HepG2 (cell line): Measurements from ENCODE around the gene ANTXRL. TPM values are rescaled to one million over a fixed set of nuclear protein-coding genes. Genes with fewer than 3 reads are reported as not detected.
A peak's percentile ranks its signal among the peaks of the same experiment; 100 is the strongest.

Experiments
- ATAC-seq: fragments of 200-7000 bp; cut with Tn5 transposase; 3 replicates; pipeline ENCODE4 v1.9.1; 2020; ENCODE audit warnings: mild to moderate bottlenecking, moderate library complexity
- BruUV-seq: library from RNA; stranded (reverse); fragments of 400-500 nt; replicated peaks from 2 replicates; lab custom pipeline; 2021; lab: Mats Ljungman, UMichigan
- CTCF ChIA-PET: fragments of 300-600 bp; formaldehyde crosslinking; extraction: SDS; loops from one replicate; lab custom pipeline; 2021; ENCODE audit warnings: low total read pairs, inconsistent platforms, low intra/inter-chr PET ratio; lab: Yijun Ruan, JAX
- POLR2A ChIA-PET: fragments of 350-600 bp; sonication (Branson Sonifier 250); formaldehyde crosslinking; loops from one replicate; lab custom pipeline; 2020; ENCODE audit warnings: antibody characterized with exemption, inconsistent platforms; lab: Yijun Ruan, JAX
- DNase-seq: peaks from one replicate; pipeline ENCODE4 v3.0.0-alpha.2; 2015; ENCODE audit warnings: low spot score
- FAIRE-seq: peaks from 3 replicates; lab custom pipeline; 2011; peaks lifted over from hg19 to GRCh38; lab: Jason Lieb, UNC
- H2AFZ ChIP-seq: one replicate; pipeline ENCODE4 v1.6.1; 2011; ENCODE audit warnings: low read length, inconsistent platforms
- H3K27ac ChIP-seq: fragments of 300-600 bp; 3 replicates; pipeline ENCODE4 v1.8.0; 2011; ENCODE audit warnings: mixed run types, mild to moderate bottlenecking, mixed read lengths, low read length, inconsistent platforms; ENCODE audit not compliant: insufficient read depth; ENCODE audit errors: extremely low read length
- H3K27me3 ChIP-seq, 2 experiments: fragments of 200-600 bp in 1 of 2; 2 replicates in 1 of 2; 3 replicates in 1 of 2; pipeline versions ENCODE4 v1.6.0 to v1.8.0; 2011; ENCODE audit warnings: low read length in 2 of 2, mild to moderate bottlenecking in 2 of 2, moderate library complexity in 2 of 2, inconsistent platforms in 1 of 2; ENCODE audit not compliant: insufficient read depth in 2 of 2, control insufficient read depth in 1 of 2
- H3K36me3 ChIP-seq, 2 experiments: fragments of 200-600 bp in 1 of 2; replicated peaks in 1 of 2; 2 replicates in 1 of 2; 3 replicates in 1 of 2; pipeline versions ENCODE4 v1.5.1 to v1.8.0; 2011; ENCODE audit warnings: low read length in 2 of 2, inconsistent platforms in 1 of 2; ENCODE audit not compliant: insufficient read depth in 2 of 2, control insufficient read depth in 1 of 2
- H3K4me1 ChIP-seq: 2 replicates; pipeline ENCODE4 v1.5.1; 2012; ENCODE audit warnings: low read length, inconsistent platforms; ENCODE audit not compliant: insufficient read depth
- H3K4me2 ChIP-seq: 2 replicates; pipeline ENCODE4 v1.6.0; 2011; ENCODE audit warnings: low read depth, low read length, inconsistent platforms
- H3K4me3 ChIP-seq, 3 experiments: fragments of 200-600 bp in 1 of 3; sonication (generic), shearing (Covaris generic) in 1 of 3; replicated peaks in 1 of 3; 2 replicates each; pipeline ENCODE4 v1.5.1; 2011 to 2016; ENCODE audit warnings: low read length in 3 of 3, inconsistent platforms in 2 of 3, low read depth in 2 of 3, mild to moderate bottlenecking in 2 of 3, control low read depth in 1 of 3, mixed read lengths in 1 of 3; ENCODE audit not compliant: insufficient read depth in 1 of 3
- H3K79me2 ChIP-seq: one replicate; pipeline ENCODE4 v1.6.1; 2011; ENCODE audit warnings: low read length, inconsistent platforms; ENCODE audit not compliant: insufficient read depth
- H3K9ac ChIP-seq: 2 replicates; pipeline ENCODE4 v1.6.0; 2011; ENCODE audit warnings: mild to moderate bottlenecking, low read depth, low read length, inconsistent platforms; ENCODE audit not compliant: insufficient read depth
- H3K9me3 ChIP-seq: 2 replicates; pipeline ENCODE4 v1.5.1; 2012; ENCODE audit warnings: mild to moderate bottlenecking, low read length
- H4K20me1 ChIP-seq: 2 replicates; pipeline ENCODE4 v1.6.0; 2011; ENCODE audit warnings: inconsistent platforms, mild to moderate bottlenecking, low read length, moderate library complexity; ENCODE audit not compliant: insufficient read depth
- GTF2F1 ChIP-seq: fragments of 150-350 bp; IDR thresholded peaks from 2 replicates; pipeline ENCODE4 v1.6.1; 2014; ENCODE audit warnings: low read length
- GTF3A ChIP-seq: sonication (generic); formaldehyde crosslinking; conservative IDR thresholded peaks from 2 replicates; pipeline ENCODE4 v1.4.0; 2020; ENCODE audit warnings: mild to moderate bottlenecking, missing genetic modification reagents
- IKZF4 ChIP-seq: sonication (generic); formaldehyde crosslinking; IDR thresholded peaks from 2 replicates; pipeline ENCODE4 v1.5.1; 2020; ENCODE audit warnings: borderline replicate concordance, mild to moderate bottlenecking, low read depth, missing genetic modification reagents; ENCODE audit errors: not compliant biosample characterization
- RORA ChIP-seq: sonication (generic); formaldehyde crosslinking; IDR thresholded peaks from 2 replicates; pipeline ENCODE4 v1.5.0; 2020; ENCODE audit warnings: mild to moderate bottlenecking, missing genetic modification reagents, moderate library complexity
- ZNF138 ChIP-seq: sonication (generic); formaldehyde crosslinking; IDR thresholded peaks from 2 replicates; pipeline ENCODE4 v1.5.0; 2020; ENCODE audit warnings: mild to moderate bottlenecking, low read depth, missing genetic modification reagents
- ZNF264 ChIP-seq: sonication (generic); formaldehyde crosslinking; IDR thresholded peaks from 2 replicates; pipeline ENCODE4 v1.4.0; 2020; ENCODE audit warnings: missing genetic modification reagents
- ZNF430 ChIP-seq: sonication (generic); formaldehyde crosslinking; IDR thresholded peaks from 2 replicates; pipeline ENCODE4 v1.9.0; 2021; ENCODE audit warnings: mild to moderate bottlenecking, missing genetic modification reagents
- ZNF496 ChIP-seq: sonication (generic); formaldehyde crosslinking; IDR thresholded peaks from 2 replicates; pipeline ENCODE4 v1.8.1; 2023; ENCODE audit warnings: mild to moderate bottlenecking, moderate library complexity, missing genetic modification reagents; ENCODE audit not compliant: insufficient replicate concordance
- WGBS: methylation state at CpG from one replicate; pipeline ENCODE4 v1.1.6; 2017; ENCODE audit warnings: low lambda C conversion rate; 5-methylcytosine and 5-hydroxymethylcytosine counted together
- in situ Hi-C: cut with HindIII; loops from 2 replicates; pipeline ENCODE4 v1.10.0; 2017; ENCODE audit warnings: low pct_unique_long_range_greater_than_20kb; ENCODE audit not compliant: extremely low pct_ligation_motif_present
- intact Hi-C: fragments of 100-400 bp; cut with micrococcal nuclease; formaldehyde crosslinking; loops from one replicate; pipeline ENCODE4 v1.10.0; 2022; ENCODE audit not compliant: unreplicated experiment
- polyA plus RNA-seq, 8 experiments: library from polyadenylated mRNA; depleted of rRNA in 3 of 8; stranded (reverse) in 7 of 8; unstranded in 1 of 8; fragments of >200 nt; fragmentation: Illumina TruSeq in 4 of 8; extraction: Trizol in 4 of 8; gene quantifications; 2 replicates each; pipeline versions ENCODE4 v1.2.1 to v1.2.3, GENCODE V29; 2011 to 2016; ENCODE audit warnings: low read depth in 4 of 8, missing spikeins in 1 of 8, mixed read lengths in 1 of 8; ENCODE audit not compliant: insufficient read depth in 1 of 8
- total RNA-seq, 5 experiments: library from RNA; depleted of rRNA; stranded (reverse); fragments of >200 nt; fragmentation: Illumina TruSeq; extraction: Trizol; gene quantifications; 2 replicates each; pipeline ENCODE4 v1.2.3, GENCODE V29; 2016; ENCODE audit warnings: low read depth in 1 of 5
- TF ChIP-seq, protein P1 (sequence below): sonication (generic); formaldehyde crosslinking; IDR thresholded peaks from 2 replicates; pipeline ENCODE4 v1.4.0; 2020; ENCODE audit warnings: missing genetic modification reagents, low read depth, mild to moderate bottlenecking, borderline replicate concordance
- TF ChIP-seq, protein P2 (sequence below): sonication (generic); formaldehyde crosslinking; IDR thresholded peaks from 2 replicates; pipeline ENCODE4 v1.9.0; 2021; ENCODE audit warnings: mild to moderate bottlenecking, missing genetic modification reagents
- TF ChIP-seq, protein P3 (sequence below): sonication (generic); formaldehyde crosslinking; conservative IDR thresholded peaks from 2 replicates; pipeline ENCODE4 v1.4.0; 2020; ENCODE audit warnings: missing genetic modification reagents
- TF ChIP-seq, protein P4 (sequence below): IDR thresholded peaks from 2 replicates; pipeline ENCODE4 v1.6.1; 2012; ENCODE audit warnings: low read depth, low read length, improper control_type of control experiment

ANTXRL gene
- total and polyA plus RNA-seq, 2 of the 13 experiments (the other 11 are each of a cell fraction or from before 2014, with no cell fraction given): not detected

DNA sequence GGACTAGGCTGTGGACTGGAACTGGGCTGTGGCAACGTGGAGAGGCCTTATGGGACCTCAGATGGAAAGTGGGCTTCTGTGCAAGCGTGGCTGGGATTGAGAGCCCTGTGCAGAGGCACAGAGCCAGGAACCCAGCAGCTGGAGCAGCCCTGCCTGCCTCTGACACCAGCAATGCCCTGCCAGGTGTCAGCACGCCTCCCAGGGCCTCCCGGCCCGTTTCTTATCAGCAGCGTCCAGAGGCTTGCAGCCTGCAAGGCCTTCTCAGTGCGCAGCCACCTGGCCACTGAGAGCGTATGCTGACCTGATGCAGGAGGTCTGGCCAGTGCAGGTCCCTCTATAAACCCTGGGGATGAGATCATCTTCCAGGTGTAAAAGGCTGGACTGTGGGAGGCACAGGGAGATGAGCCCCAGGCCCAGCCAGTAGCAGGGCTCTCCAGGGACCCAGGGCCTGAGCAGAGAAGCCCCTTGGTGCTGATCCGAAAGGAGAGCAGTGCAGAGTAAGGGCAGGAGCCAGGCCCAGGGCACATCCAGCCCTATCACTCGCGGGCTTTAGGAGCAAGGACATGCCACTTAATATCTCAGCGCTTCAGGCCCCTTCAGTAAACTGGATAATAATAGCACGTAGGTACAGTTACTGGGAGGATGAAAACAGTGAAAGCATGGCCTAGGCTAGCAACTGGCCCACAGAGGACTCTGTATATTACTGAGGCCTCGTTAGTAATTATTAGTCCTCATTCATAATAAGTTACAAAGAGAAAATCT, 38.8 kb upstream of the ANTXRL start:
- Histone ChIP-seq H2AFZ (no peak overlapping the region), H3K27ac (no peak overlapping the region), H3K9me3 (no peaks in the 10 kb centered on the region), H3K79me2 (no peaks in the 10 kb centered on the region), H3K4me3 (no peak overlapping the region), H3K36me3 (no peaks in the 10 kb centered on the region), H3K9ac (no peak overlapping the region), H3K4me2 (no peak overlapping the region), H3K4me1 (no peaks in the 10 kb centered on the region), H3K27me3 (peaks cover 3 to 42% of the 10 kb centered on the region in 2 experiments), H4K20me1 (no peaks in the 10 kb centered on the region)
- in situ Hi-C loops: no loop called here
- no TSS peak for BruUV-seq
- TF ChIP-seq GTF3A (no peak), ZNF430 (CRISPR knock-in tag) (no peak), RORA (CRISPR knock-in tag) (no peak), ZNF138 (no peak), ZNF264 (CRISPR knock-in tag) (no peak), IKZF4 (CRISPR knock-in tag) (no peak), GTF2F1 (no peak), ZNF496 (CRISPR knock-in tag) (no peak)
- TF ChIP-seq, protein P1, sequence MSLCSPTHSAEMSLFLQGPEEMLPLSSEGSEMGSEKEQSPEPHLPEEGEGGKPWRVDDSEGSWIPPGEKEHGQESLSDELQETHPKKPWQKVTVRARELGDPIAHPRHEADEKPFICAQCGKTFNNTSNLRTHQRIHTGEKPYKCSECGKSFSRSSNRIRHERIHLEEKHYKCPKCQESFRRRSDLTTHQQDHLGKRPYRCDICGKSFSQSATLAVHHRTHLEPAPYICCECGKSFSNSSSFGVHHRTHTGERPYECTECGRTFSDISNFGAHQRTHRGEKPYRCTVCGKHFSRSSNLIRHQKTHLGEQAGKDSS: no peak
- TF ChIP-seq, protein P2, sequence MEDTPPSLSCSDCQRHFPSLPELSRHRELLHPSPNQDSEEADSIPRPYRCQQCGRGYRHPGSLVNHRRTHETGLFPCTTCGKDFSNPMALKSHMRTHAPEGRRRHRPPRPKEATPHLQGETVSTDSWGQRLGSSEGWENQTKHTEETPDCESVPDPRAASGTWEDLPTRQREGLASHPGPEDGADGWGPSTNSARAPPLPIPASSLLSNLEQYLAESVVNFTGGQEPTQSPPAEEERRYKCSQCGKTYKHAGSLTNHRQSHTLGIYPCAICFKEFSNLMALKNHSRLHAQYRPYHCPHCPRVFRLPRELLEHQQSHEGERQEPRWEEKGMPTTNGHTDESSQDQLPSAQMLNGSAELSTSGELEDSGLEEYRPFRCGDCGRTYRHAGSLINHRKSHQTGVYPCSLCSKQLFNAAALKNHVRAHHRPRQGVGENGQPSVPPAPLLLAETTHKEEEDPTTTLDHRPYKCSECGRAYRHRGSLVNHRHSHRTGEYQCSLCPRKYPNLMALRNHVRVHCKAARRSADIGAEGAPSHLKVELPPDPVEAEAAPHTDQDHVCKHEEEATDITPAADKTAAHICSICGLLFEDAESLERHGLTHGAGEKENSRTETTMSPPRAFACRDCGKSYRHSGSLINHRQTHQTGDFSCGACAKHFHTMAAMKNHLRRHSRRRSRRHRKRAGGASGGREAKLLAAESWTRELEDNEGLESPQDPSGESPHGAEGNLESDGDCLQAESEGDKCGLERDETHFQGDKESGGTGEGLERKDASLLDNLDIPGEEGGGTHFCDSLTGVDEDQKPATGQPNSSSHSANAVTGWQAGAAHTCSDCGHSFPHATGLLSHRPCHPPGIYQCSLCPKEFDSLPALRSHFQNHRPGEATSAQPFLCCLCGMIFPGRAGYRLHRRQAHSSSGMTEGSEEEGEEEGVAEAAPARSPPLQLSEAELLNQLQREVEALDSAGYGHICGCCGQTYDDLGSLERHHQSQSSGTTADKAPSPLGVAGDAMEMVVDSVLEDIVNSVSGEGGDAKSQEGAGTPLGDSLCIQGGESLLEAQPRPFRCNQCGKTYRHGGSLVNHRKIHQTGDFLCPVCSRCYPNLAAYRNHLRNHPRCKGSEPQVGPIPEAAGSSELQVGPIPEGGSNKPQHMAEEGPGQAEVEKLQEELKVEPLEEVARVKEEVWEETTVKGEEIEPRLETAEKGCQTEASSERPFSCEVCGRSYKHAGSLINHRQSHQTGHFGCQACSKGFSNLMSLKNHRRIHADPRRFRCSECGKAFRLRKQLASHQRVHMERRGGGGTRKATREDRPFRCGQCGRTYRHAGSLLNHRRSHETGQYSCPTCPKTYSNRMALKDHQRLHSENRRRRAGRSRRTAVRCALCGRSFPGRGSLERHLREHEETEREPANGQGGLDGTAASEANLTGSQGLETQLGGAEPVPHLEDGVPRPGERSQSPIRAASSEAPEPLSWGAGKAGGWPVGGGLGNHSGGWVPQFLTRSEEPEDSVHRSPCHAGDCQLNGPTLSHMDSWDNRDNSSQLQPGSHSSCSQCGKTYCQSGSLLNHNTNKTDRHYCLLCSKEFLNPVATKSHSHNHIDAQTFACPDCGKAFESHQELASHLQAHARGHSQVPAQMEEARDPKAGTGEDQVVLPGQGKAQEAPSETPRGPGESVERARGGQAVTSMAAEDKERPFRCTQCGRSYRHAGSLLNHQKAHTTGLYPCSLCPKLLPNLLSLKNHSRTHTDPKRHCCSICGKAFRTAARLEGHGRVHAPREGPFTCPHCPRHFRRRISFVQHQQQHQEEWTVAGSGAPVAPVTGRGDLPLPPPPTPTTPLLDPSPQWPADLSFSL (CRISPR knock-in tag): no peak
- TF ChIP-seq, protein P3, sequence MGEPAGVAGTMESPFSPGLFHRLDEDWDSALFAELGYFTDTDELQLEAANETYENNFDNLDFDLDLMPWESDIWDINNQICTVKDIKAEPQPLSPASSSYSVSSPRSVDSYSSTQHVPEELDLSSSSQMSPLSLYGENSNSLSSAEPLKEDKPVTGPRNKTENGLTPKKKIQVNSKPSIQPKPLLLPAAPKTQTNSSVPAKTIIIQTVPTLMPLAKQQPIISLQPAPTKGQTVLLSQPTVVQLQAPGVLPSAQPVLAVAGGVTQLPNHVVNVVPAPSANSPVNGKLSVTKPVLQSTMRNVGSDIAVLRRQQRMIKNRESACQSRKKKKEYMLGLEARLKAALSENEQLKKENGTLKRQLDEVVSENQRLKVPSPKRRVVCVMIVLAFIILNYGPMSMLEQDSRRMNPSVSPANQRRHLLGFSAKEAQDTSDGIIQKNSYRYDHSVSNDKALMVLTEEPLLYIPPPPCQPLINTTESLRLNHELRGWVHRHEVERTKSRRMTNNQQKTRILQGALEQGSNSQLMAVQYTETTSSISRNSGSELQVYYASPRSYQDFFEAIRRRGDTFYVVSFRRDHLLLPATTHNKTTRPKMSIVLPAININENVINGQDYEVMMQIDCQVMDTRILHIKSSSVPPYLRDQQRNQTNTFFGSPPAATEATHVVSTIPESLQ: no peak
- TF ChIP-seq, protein P4, sequence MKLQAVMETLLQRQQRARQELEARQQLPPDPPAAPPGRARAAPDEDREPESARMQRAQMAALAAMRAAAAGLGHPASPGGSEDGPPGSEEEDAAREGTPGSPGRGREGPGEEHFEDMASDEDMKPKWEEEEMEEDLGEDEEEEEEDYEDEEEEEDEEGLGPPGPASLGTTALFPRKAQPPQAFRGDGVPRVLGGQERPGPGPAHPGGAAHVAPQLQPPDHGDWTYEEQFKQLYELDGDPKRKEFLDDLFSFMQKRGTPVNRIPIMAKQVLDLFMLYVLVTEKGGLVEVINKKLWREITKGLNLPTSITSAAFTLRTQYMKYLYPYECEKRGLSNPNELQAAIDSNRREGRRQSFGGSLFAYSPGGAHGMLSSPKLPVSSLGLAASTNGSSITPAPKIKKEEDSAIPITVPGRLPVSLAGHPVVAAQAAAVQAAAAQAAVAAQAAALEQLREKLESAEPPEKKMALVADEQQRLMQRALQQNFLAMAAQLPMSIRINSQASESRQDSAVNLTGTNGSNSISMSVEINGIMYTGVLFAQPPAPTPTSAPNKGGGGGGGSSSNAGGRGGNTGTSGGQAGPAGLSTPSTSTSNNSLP: no peak
- WGBS: 10% methylated on average over 7 of the region's 14 CpGs
- intact Hi-C loops: no loop called here
- peak; percentile 37; the same call in 2 of the 3 replicates for ATAC-seq
- POLR2A ChIA-PET: no interaction called here
- no peak for FAIRE-seq
- no peak for DNase-seq
- CTCF ChIA-PET: no interaction called here
